Tibial nerve (tissue), 4 donors: Measurements from ENCODE around the gene SLAMF8. TPM values are rescaled to one million over a fixed set of nuclear protein-coding genes. Genes with fewer than 3 reads are reported as not detected.

Source experiments
- DNase-seq, 2 donors: peaks; one replicate each; pipeline ENCODE4 v3.0.0-alpha.2; 2019; ENCODE audit warnings: low spot score in 2 of 2
- H3K27ac ChIP-seq, 4 donors: fragments of 200-600 bp; sonication (generic) in 3 of 4; one replicate each; pipeline ENCODE4 v1.5.1; 2017 to 2019; ENCODE audit warnings: mild to moderate bottlenecking in 1 of 4
- H3K27me3 ChIP-seq, 2 donors: fragments of 200-600 bp; sonication (generic) in 1 of 2; one replicate each; pipeline versions ENCODE4 v1.5.1 to v1.6.0; 2017 to 2019
- H3K36me3 ChIP-seq, 3 donors: fragments of 200-600 bp; sonication (generic); one replicate each; pipeline ENCODE4 v1.5.1; 2018 to 2019
- H3K4me1 ChIP-seq, 4 donors: fragments of 200-600 bp; sonication (generic) in 3 of 4; one replicate each; pipeline ENCODE4 v1.5.1; 2017 to 2019
- H3K4me3 ChIP-seq, 4 donors: fragments of 200-600 bp; sonication (generic) in 3 of 4; one replicate each; pipeline ENCODE4 v1.5.1; 2017 to 2019; ENCODE audit warnings: mild to moderate bottlenecking in 1 of 4, moderate library complexity in 1 of 4
- H3K9me3 ChIP-seq, 4 donors: fragments of 200-600 bp; sonication (generic) in 3 of 4; one replicate each; pipeline ENCODE4 v1.5.1; 2017 to 2019
- CTCF ChIP-seq, 5 experiments: fragments of 200-600 bp in 3 of 5; fragments of 450-650 bp in 2 of 5; sonication (generic) in 3 of 5; IDR thresholded peaks; one replicate each; pipeline ENCODE4 v1.5.1; 2016 to 2019; ENCODE audit warnings: antibody characterized with exemption in 5 of 5, mild to moderate bottlenecking in 3 of 5, moderate library complexity in 2 of 5
- EP300 ChIP-seq, 2 donors: sonication (generic); formaldehyde crosslinking; IDR thresholded peaks; one replicate each; pipeline ENCODE4 v1.6.1; 2017; ENCODE audit warnings: antibody characterized with exemption in 2 of 2, mild to moderate bottlenecking in 1 of 2
- POLR2A ChIP-seq, 2 donors: fragments of 450-650 bp; IDR thresholded peaks; one replicate each; pipeline ENCODE4 v1.6.1; 2017; ENCODE audit warnings: antibody characterized with exemption in 2 of 2, mild to moderate bottlenecking in 2 of 2, moderate library complexity in 2 of 2
- WGBS, 2 donors: methylation state at CpG; one replicate each; pipeline ENCODE4 v1.1.5; 2018; 5-methylcytosine and 5-hydroxymethylcytosine counted together
- total RNA-seq, 4 donors: library from RNA; depleted of rRNA; stranded (reverse); fragments of >200 nt; gene quantifications; one replicate each; pipeline ENCODE4 v1.1.0, GENCODE V29; 2016

The SLAMF8 gene
- total RNA-seq, 4 donors from 2014 or later: 2.2 to 6.9 (median 3.7) TPM

- no peak for DNase-seq
- no peaks in the 10 kb centered on the region for H3K27me3 ChIP-seq
- no peaks in the 10 kb centered on the region for H3K9me3 ChIP-seq
- peaks cover 0 to 10% (median 2%) of the 10 kb centered on the region in 4 donors for H3K4me1 ChIP-seq
- TF ChIP-seq CTCF (IDR thresholded peaks at IDR 0.05) (no peak), EP300 (IDR thresholded peaks at IDR 0.05) (no peak), POLR2A (IDR thresholded peaks at IDR 0.05) (no peak)
- peaks cover 0 to 27% (median 0%) of the 10 kb centered on the region in 3 donors for H3K36me3 ChIP-seq
- WGBS, 2 donors: 75 to 81% methylated on average over 7 of the region's 7 CpGs
- H3K4me3 ChIP-seq: no peak overlapping the region
- H3K27ac ChIP-seq: no peak overlapping the region
Observed at GRCh38 chr1:159859767-159860322, 33.2 kb downstream of the SLAMF8 start.

GRCh38 chr1:159860456-159860855, 33.8 kb downstream of the SLAMF8 start:
- WGBS, 2 donors: 56 to 67% methylated on average over 1 to 3 of the region's 3 CpGs
- TF ChIP-seq CTCF (IDR thresholded peaks at IDR 0.05): no peak
- no peak overlapping the region for H3K27ac ChIP-seq
- no peak for DNase-seq
- H3K36me3 ChIP-seq: peaks cover 0 to 27% (median 0%) of the 10 kb centered on the region in 3 donors
- peaks cover 0 to 4% (median 0%) of the 10 kb centered on the region in 4 donors for H3K4me1 ChIP-seq
- no peak overlapping the region for H3K4me3 ChIP-seq
- H3K9me3 ChIP-seq: no peaks in the 10 kb centered on the region
- no peaks in the 10 kb centered on the region for H3K27me3 ChIP-seq

DNA sequence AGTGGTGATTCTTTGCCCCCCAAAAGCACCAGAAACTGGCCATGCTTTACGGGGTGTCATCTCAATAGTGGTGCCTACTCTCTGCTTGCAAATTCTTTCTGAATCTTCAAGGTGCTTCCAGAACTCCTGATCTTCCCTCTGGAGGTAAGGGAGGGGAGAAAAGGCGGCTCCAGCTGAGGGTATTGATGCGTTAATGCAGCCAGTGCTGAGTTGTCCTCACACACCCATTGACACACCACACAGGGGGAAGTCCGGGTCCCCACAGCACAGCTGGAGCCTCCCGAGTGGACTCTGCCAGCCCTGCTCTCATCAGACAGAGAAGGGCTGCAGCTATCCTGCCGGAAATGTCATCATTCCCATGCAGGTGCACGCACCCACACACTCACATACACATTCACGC, 34.5 kb downstream of the SLAMF8 start:
- Histone ChIP-seq H3K36me3 (peaks cover 0 to 21% (median 0%) of the 10 kb centered on the region in 3 donors), H3K9me3 (no peaks in the 10 kb centered on the region), H3K27me3 (no peaks in the 10 kb centered on the region), H3K4me3 (no peak overlapping the region), H3K4me1 (no peaks in the 10 kb centered on the region), H3K27ac (no peak overlapping the region)
- DNase-seq: no peak
- WGBS, 2 donors: 56 to 81% methylated on average over 8 of the region's 8 CpGs
- TF ChIP-seq CTCF (IDR thresholded peaks at IDR 0.05) (no peak), EP300 (IDR thresholded peaks at IDR 0.05) (no peak), POLR2A (IDR thresholded peaks at IDR 0.05) (no peak)

- TF ChIP-seq POLR2A (IDR thresholded peaks at IDR 0.05) (no peak), CTCF (IDR thresholded peaks at IDR 0.05) (no peak), EP300 (IDR thresholded peaks at IDR 0.05) (no peak)
- no peak for DNase-seq
- H3K4me1 ChIP-seq: no peaks in the 10 kb centered on the region
- no peaks in the 10 kb centered on the region for H3K9me3 ChIP-seq
- no peak overlapping the region for H3K27ac ChIP-seq
- H3K4me3 ChIP-seq: no peak overlapping the region
- no peaks in the 10 kb centered on the region for H3K27me3 ChIP-seq
- WGBS, 2 donors: 68 to 77% methylated on average over 5 of the region's 5 CpGs
- peaks cover 0 to 13% (median 0%) of the 10 kb centered on the region in 3 donors for H3K36me3 ChIP-seq
Observed at GRCh38 chr1:159862031-159862430, 35.4 kb downstream of the SLAMF8 start.

DNA sequence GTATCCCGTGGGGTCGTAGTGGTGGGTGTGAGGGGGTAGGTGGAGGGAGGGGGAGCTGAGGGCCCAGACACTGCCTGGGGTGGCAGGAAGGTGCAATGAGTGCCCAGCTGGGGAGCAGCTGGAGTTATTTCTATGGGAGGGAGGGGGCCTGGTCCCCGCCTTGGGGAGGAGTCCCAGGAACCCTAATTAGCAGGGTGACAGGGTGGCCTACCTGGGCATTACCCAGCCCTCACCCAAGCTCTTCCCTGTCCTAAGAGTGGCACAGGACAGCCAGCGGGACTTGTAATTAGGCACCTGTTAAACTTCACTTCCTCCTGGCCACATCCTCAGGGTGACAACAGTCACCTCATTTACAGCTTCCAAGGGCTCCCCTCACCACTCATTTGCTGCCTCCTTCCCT, 35.9 kb downstream of the SLAMF8 start, which contains the start of gene VSIG8:
VSIG8 (minus strand) TSS at position 101 of the 400 bp plus-strand sequence. CDS start 136 bp downstream, outside the sequence.
- whole genome bisulfite sequencing, 2 donors: 61 to 75% methylated on average over 3 to 4 of the region's 4 CpGs
- peaks cover 0 to under 1% (median under 1%) of the 10 kb centered on the region in 4 donors for H3K4me1 ChIP-seq
- no peaks in the 10 kb centered on the region for H3K9me3 ChIP-seq
- H3K4me3 ChIP-seq: no peak within 1 kb of the TSS
- H3K27me3 ChIP-seq: no peaks in the 10 kb centered on the region
- peaks cover 0 to 11% (median 0%) of the 10 kb centered on the region in 3 donors for H3K36me3 ChIP-seq
- H3K27ac ChIP-seq: no peak within 1 kb of the TSS
- TF ChIP-seq EP300 (IDR thresholded peaks at IDR 0.05): no peak
- TF ChIP-seq CTCF (IDR thresholded peaks at IDR 0.05): no peak
- no peak for TF ChIP-seq POLR2A (IDR thresholded peaks at IDR 0.05)
- no peak for DNase-seq
